ENCODE data around the gene GPR107.
"Not testable (repeated sequence)": the region's sequence is repeated elsewhere in the genome, so short reads cannot be mapped to it uniquely, and the experiment has no call there.

Gene GPR107

DNA sequence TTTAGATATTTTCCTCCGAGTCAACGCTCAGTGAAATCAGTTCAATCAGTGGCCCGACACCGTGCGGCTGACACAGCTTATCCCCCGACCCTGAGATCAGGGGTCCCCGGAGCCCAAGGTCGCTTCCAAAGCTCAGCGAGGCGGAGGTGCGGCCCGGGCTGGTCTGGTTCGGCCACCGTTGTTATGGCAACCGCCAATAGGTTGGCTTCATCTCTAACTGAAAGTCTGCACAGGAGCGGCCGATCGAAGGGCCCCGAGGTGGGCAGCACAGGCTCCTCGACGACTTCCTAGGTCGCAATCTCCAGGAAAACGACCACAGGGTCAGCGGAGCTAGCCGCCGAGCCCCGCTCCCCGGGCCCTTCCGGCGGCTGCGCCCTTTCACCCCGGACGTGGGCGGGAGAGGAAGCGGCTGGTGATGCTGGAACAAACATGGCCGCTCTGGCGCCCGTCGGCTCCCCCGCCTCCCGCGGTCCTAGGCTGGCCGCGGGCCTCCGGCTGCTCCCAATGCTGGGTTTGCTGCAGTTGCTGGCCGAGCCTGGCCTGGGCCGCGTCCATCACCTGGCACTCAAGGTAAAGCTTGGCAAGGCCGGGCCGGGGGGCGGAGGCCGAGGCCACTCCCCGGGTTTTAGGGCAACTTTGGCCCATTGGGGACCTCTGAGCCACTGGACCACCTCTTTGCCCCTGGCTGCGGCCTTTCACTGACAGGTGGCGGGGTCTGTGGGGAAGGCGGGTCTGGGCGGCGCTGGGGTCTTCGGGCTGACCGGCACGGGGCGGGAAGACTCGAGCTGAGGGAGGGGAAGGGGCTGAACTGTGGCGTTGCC lies at the start of gene GPR107:
Gene GPR107, plus strand, starts transcription at position 403 of the 821 bp plus-strand sequence. Its CDS starts 27 bp downstream, at position 430.
- DNase-seq, result peak; percentile 52 to 75

DNA sequence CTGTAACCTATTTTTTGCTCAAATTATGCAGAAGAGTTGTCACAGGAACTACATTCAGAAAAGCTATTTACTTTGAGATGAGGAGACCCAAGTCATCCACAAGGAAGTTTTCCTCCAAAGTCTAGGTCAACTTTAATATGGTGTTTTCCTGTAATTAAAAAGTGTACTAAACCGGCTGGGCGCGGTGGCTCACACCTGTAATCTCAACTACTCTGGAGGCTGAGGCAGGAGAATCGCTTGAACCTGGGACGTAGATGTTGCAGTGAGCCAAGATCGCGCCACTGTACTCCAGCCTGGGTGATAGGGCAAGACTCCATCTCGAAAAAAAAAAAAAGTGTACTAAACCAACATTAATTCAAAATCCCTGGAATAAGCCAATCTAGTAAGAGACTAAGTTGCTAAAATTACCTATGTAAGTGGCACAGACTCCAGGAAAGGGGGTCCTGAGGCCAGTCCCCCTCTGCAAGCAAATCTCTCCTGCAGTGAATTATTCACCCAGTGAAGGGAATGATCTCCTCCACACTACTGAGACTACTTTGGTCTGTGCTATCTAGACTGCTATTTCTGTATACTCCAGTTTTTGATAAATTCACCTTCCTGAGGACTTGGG lies 49.7 kb upstream of the GPR107 start:
- DNase-seq, result no peak

DNA sequence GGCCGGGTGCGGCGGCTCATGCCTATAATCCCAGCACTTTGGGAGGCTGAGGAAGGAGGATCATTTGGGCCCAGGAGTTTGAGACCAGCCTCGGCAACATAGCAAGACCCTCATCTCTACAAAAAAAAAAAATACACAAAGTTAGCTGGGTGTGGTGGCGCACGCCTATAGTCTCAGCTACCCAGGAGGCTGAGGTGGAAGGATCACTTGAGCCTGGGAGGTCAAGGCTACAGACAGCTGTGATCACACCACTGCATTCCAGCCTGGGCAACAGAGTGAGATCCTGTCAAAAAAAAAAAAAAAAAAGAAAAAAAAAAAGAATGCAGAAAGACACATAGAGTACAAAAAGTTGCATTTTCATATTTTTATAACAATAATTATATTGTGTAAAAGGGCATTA lies 46.8 kb upstream of the GPR107 start:
- not testable (repeated sequence) for DNase-seq

DNA sequence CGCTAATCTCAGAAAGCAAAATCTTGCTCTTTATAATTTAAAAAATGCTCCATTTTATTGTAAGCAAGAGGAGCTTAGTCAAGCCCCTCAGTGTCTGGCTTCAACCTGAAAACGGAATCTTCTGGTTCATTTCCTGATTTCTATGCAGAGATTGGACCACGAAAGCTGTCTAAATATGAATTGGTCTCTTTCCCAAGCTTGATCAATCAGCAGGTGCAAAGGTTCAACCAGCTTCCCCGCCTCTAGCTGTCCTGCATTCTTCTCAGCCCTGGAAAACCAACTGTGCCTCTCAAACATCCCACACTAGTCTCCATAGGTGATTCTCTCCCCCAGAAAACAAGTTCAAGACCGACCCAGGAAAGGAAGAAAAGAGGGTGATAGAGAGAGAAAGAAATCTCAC lies 45.2 kb upstream of the GPR107 start:
- DNase-seq, result no peak

DNA sequence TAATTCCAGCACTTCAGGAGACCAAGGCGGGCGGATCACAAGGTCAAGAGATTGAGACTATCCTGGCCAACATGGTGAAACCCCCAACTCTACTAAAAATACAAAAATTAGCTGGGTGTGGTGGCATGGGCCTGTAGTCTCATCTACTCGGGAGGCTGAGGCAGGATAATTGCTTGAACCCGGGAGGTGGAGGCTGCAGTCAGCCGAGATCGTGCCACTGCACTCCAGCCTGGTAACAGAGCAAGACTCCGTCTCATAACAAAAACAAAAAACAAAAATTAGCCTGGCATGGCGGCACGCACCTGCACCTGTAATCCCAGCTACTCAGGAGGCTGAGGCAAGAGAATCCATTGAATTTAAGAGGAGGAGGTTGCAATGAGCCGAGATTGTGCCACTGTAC lies 44.2 kb upstream of the GPR107 start:
- DNase-seq, result not testable (repeated sequence)

DNA sequence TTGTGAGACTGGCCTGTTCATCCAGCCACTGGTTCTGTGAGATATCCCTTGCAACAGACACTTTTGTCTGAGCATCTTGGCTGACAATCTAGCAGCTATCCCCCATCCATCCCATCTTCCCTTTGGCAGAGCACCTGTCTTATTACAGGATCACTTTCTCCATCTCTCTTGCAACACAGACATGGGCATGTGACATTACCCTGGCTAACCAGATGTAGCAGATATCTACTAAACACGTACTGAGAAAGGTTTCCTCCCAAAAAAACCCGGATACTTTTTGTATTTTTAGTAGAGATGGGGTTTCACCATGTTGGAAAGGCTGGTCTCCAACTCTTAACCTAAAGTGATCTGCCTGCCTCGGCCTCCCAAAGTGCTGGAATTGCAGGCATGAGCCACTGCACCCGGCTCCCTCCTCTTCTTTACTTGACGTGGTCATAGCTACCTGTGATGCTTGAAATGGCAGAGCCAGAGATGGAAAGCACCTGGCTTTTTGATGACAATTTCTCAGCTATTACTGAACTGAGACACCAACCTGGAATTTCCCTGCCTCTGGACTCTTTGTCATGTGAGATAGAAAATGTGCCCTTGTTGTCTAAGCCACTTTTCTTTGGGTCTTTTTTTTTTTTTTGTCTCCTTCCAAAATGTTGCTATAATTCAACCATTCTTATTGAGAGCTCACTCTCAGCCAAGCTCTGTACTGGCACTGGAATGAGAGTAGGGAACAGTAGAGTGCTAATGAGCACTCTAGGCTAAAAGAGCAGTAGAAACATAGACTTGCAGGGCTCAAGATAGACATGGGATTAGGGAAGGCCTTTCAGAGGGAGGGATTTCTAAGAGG lies 43.3 kb upstream of the GPR107 start:
- no peak for DNase-seq

DNA sequence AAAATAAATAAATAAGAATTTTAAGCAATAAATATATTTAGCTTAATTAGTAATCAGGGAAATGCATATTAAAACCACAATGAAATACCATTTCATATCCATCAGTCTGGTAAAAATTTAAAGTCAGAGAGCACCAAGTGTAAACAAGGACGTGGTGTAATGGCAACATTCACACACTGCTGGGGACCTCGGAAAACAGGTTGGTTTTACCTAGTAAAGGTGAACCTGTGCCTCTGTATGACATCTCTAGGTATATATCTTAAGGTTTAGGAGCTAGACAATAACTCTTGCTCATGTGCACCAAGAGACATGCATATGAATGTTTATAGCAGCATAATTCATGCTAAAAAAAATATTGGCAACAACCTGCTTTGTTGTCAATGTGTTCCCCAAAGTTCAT lies 40.4 kb upstream of the GPR107 start:
- no peak for DNase-seq

DNA sequence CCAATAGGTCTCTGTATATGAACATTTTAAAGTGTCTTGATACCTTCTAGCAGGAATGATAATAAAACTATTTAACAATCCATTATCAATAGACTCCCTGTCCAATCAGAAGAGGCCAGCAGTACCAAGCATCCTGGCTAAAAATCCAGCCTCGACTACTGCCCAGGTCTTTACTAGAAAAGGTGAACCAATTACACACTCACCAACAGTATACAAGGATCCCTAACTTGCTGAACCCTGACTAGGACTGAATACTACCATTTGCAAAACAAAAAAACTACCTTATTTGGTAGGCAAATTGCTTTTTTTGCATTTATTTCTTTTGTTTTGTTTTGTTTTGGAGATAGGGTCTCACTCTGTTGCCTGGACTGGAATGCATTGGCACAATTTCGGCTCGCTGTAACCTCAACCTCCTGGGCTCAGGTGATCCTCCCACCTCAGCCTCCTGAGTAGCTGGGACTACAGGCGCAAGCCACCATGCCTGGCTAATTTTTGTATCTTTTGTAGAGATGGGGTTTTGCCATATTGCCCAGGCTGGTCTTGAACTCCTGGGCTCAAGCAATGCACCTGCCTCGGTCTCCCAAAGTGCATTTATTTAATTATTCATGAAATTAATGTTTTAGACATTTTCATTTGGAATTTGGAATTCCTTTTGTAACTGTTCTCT lies 38.2 kb upstream of the GPR107 start:
- DNase-seq, result no peak

DNA sequence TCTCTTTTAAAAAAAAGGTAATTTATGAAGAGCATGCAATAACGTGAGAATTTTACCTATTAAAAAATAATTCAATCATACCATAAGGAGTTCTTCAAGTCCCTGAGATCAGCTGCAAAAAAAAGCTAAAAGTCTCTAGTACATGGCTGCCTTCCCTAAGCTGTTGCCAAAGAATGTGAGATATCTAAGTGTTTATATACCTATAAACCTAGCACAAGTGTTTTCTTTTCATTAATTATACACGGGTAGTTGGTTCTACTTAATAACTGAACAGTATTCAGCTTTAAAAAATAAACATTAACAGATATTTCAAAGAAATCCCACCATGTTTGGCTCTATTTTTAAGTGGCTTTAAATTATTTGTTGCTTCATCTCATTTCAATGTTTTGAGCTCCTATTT lies 36.6 kb upstream of the GPR107 start:
- DNase-seq, result no peak

DNA sequence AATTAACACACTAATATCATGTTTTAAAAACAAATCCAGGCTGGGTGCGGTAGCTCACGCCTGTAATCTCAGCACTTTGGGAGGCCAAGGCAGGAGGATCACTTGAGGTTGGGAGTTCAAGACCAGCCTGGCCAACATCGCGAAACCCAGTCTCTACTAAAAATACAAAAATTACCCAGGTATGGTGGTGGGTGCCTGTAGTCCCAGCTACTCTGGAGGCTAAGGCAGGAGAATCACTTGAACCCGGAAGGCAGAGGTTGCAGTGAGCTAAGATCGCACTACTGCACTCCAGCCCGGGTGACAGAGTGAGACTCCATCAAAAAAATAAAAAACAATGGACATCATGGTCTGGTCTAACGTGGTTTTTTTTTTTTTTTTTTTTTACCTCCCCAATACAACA lies 36.2 kb upstream of the GPR107 start:
- DNase-seq, result not testable (repeated sequence)

DNA sequence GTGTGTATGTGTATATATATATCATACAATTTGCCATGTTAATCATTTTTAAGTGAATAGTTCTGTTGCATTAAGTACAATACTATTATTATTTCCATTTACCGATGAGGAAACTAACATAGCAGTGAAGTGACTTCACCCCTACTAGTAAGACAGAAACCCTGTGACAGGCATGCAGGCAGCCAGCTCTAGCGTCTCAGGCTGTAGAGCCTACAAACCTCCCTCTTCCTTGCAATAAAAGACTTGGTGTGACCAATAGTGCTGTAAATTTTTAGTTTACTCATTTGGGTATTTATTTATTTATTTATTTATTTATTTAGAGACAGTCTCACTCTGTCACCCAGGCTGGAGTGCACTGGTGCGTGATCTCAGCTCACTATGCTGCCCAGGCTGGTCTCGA lies 35.4 kb upstream of the GPR107 start:
- DNase-seq, result no peak

DNA sequence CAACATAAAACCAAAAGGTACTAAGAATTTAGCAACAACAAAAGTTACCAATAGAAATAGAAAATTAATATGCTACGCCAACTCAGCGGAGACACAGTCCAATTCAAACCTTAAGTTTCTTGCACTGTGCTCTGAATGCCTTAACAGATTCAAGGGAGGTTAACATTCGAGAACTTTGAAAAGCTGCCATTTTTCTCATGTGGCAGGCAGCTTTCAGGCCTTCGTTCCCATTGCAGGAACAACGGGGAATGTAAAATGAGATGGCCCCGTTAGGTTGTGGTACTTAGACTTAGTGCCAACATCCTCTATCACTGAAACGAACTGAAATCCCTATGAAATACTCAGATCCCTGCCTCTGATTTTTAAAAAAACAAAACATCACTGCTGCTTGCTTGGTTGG lies 33.1 kb upstream of the GPR107 start:
- DNase-seq, result no peak

DNA sequence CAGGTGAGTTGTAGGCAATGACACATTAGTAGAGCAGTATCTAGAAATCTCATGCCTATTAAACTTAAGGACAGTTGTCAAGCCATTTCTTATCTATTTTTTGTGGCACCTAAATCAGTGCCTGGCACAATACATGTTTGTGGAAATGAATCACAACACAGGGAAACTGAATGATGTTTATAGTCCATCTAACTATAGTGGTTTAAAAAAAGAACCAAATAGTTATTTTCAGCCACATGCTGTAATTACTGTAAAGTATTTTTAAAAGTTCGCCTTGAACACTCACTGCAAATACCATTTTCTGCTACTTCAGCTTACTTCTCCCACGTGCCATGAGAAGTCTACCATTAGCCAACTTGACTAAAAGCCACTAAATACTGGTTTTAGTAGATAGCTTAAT lies 32.6 kb upstream of the GPR107 start:
- DNase-seq, result no peak

DNA sequence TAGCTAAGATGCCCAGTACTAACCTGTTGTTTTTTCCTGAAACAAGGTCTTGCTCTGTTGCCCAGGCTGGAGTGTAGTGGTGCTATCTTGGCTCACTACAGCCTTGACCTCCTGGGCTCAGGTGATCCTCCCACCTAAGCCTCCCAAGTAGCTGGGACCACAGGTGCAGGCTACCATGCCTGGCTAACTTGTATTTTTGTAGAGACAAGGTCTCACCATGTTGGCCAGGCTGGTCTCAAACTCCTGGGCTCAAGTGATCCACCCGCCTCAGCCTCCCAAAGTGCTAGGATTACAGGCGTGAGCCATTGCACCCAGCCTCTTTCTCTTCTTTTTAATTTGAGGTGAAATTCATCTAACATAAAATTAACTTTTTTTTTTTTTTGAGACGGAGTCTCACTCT lies 31.9 kb upstream of the GPR107 start:
- not testable (repeated sequence) for DNase-seq

DNA sequence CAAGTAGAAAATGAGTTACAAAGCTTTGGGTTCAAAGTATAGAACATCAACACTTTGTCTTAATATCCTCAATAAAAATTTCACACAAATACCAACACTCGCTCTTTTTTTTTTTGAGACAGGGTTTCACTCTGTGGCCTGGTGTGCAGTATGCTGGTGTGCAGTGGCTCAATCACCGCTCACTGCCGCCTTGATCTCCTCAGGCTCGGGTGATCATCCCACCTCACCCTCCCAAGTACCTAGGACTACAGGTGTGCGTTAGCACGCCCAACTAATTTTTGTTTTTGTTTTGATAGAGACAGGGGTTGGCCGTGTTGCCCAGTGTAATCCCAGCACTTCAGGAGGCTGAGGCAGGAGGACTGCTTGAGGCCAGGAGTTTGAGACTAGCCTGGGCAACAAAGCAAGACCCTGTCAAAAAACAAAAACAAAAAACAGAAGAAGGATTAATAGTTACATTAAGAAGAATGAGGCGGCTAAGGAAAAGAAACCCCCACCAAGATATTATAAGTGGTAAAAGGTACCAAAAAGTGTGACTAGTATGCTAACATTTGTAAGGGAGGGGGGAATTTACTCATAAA lies 31.1 kb upstream of the GPR107 start:
- no peak for DNase-seq

DNA sequence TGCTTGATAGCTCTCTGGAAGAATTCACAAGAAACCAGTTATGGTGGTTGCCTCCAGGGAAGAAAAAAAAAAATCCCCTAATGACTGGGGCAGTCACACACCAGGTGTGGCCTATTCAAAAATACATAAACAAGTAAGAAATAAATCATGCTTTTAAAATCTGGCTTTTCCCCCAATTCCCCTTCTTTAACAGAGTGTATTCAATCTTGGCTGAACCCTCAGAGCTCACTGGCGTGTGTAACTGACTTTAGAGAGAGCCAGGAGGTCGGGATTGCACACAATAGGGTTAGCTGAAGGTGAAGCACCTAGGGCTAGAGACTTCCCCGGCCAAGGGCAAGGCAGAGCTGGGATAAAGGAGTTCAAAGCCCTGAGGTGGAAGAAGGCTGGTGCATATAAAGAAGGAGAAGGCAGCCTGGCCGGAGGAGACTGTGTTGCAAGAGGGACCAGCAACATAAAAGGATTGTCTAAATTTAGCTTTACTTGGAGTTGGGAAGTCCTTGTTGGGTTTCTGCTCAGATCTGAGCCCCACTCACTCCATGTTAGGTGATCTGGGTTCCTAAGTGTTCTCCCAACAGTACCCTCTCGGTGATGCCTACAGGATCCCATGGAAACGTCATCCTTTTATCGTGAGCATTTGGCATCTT lies 30.4 kb upstream of the GPR107 start:
- DNase-seq, result no peak

DNA sequence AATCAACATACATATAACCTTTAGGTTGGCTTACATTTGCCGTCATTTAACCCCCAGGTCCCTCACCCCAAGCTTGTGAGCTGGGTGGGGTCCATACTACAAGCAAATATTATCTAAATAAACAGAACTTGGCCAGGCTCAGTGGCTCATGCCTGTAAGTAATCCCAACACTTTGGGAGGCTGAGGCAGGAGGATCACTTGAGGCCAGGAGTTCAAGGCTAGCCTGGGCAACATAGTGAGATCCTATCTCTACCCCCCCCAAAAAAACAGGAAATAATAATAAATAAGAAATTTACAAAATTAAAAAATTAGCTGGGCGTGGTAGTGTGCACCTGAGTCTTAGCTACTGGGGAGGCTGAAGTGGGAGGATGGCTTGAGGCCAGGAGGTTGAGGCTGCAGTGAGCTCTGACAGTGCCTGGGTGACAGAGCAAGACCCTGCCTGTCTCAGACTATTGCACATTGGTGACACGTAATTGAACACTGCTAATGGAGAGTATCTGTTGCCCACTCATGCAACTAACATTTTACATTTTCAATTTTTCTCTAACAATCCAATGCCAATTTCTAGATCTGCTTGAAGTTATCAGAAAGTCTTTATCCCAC lies 29.6 kb upstream of the GPR107 start:
- DNase-seq, result no peak

DNA sequence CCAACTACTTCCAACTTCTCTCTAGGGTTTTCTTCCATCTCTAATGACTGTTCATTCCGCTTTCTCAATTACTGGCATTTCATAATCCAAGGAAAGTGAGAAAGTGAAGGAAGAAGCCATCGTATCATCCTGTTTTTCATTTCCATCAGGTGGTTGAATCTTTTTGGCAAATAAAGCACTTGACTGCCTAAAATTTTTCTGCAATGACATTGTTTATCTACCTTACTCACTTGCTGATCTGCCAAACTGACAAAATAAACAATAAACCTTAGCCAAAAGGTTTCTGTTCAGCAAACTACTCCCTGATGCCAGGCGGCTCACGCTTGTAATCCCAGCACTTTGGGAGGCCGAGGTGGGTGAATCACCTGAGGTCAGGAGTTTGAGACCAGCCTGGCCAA lies 29.1 kb upstream of the GPR107 start:
- no peak for DNase-seq

DNA sequence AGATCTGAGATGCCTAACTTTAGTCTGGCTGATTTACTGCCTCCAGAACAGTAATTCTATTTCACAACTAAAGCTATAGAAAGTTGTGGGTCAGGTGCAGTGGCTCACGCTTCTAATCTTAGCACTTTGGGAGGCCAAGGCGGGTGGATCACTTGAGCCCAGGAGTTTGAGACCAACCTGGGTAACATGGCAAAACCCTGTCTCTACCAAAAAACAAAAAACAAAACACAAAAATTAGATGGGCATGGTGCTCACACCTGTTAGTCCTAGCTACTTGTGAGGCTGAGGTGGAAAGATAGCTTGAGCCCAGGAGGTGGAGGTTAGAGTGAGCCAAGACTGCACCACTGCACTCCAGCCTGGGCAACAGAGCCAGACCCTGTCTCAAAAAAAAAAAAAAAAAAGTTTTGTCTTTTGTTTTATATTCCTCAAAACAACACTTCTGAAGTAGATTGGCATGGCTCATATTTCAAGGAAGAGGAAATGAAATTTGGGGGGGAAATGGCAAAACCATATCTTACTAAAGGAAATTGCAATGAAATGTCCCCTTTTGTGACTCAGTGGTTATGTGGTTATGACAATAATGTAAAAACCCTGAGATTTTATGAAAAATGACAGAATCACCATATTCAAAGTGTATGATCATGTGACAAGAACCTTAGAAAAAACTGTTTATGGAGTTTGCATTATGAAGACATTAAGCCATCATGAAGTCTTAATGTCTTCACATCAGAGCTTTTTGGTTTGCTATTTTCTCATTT lies 26.9 kb upstream of the GPR107 start:
- DNase-seq, result no peak

DNA sequence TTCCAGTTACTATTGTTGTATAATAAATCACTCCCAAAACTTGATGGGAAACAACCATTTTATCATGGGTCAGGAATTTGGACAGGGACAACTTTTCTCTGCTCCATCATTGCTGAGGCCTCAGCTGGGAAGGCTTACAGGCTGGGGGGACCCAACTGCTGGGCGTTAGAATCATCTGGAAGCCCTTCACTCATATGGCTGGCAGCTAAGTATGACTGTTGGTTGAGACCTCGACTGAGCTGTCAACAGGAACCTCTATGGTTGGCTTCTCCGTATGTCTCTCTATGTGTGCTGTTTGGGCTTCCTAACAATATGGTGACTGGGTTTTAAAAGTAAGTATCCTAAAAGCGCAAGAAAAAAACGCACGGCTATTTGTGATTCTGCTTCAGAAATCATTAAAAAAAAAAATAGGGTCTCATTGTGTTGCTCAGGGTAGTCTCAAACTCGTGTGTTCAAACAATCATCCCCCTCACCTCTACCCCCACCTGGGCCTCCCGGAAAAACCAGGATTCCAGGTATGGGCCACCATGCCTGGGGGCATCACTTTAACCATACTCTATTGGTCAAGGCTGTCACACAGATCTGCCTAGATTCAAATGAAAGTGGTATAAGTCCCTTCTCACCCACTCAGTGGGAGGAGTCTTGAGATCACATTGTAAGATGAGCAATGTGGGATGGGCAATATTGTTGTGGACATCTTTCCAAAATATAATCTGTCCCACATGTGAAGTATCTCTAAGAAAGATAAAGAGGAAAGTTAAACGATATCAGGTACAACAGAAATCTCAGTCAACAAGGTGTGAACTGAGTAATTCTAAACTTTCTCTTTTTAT lies 26.0 kb upstream of the GPR107 start:
- DNase-seq, result no peak
